Middle frontal gyrus (tissue), 1 donor: Measurements from ENCODE around the gene RNF217.
"Not testable (repeated sequence)": the region's sequence is repeated elsewhere in the genome, so short reads cannot be mapped to it uniquely, and the experiment has no call there.

Experiments
- DNase-seq: peaks from one replicate; pipeline ENCODE4 v3.0.0-alpha.2; 2015; ENCODE audit warnings: low spot score; ENCODE audit errors: extremely low spot score

The RNF217 gene

GRCh38 chr6:125123051-125123450, 160.8 kb downstream of the RNF217 start:
- no peak for DNase-seq

GRCh38 chr6:125123468-125124048, 161.3 kb downstream of the RNF217 start:
- no peak for DNase-seq

GRCh38 chr6:125124049-125124669, 161.9 kb downstream of the RNF217 start:
- DNase-seq: no peak

DNA sequence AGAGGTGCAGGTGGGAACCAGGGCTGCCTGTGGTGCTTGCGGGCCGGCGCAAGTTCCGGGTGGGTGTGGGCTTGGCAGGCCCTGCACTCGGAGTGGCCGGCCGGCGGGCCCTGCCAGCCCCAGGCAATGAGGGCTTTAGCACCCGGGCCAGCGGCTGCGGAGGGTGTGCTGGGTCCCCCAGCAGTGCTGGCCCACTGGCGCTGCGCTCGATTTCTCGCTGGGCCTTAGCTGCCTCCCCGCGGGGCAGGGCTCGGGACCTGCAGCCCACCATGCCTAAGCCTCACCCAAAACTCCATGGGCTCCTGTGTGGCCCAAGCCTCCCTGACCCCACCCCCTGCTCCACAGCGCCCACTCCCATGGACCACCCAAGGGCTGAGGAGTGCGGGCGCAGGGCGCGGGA, 163.6 kb downstream of the RNF217 start:
- not testable (repeated sequence) for DNase-seq

DNA sequence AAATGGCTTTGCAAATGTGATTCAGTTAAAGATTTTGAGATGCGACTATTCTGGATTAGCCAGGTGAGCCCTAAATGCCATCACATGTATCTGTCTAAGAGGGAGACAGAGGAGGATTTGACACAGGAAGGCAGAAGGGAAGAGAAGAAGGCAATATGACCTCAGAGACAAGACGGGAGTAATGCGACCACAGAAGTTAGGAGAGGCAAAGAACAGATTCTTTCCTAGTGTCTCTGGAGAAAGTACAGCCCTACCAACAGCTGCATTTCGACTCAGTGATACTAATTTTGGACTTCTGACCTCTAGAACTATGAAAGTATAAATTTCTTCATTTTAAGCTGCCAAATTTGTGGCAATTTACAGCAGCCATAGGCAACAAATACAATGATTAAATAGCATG, 167.1 kb downstream of the RNF217 start:
- DNase-seq: no peak

GRCh38 chr6:125132058-125132457, 169.8 kb downstream of the RNF217 start:
- DNase-seq: no peak

- DNase-seq: no peak
Observed at GRCh38 chr6:125136378-125136777, 174.1 kb downstream of the RNF217 start.

DNA sequence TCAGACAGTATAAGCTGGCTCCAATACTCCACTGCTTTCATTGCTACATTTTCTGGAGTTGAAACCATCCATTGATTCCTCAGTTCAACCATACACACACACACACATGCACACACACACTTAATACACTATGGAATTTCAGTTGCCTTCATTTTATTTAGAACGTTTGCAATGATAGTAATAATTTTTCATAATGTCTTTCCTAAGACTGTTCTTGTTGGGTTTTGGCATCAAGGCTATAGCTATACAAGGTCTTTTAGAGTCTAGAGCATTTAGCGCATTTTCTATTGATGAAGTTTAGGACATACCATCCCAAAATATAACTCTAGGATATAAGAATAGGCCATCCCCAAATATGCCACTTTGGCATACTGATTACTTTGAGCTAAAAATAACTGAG, 175.8 kb downstream of the RNF217 start:
- DNase-seq: no peak

- DNase-seq: no peak
Observed at GRCh38 chr6:125140808-125141207, 178.6 kb downstream of the RNF217 start.
